Epithelial cell of proximal tubule (primary cell): Measurements from ENCODE around the gene IFITM2. TPM values are rescaled to one million over a fixed set of nuclear protein-coding genes. Genes with fewer than 3 reads are reported as not detected.
"Not testable (repeated sequence)": the region's sequence is repeated elsewhere in the genome, so short reads cannot be mapped to it uniquely, and the experiment has no call there.

Experiments
- DNase-seq: peaks from one replicate; pipeline ENCODE4 v3.0.0-alpha.2; 2011; ENCODE audit warnings: low read depth
- H3K4me3 ChIP-seq: 2 replicates; pipeline ENCODE4 v1.5.1; 2011; ENCODE audit warnings: low read depth, mild to moderate bottlenecking, low read length
- total RNA-seq: library from RNA; depleted of rRNA; stranded (reverse); fragments of >200 nt; gene quantifications from 2 replicates; pipeline ENCODE4 v1.2.3, GENCODE V29; 2015
- TF ChIP-seq, protein P1 (sequence below): conservative IDR thresholded peaks from 2 replicates; pipeline ENCODE4 v1.5.1; 2012; ENCODE audit warnings: low read depth, mild to moderate bottlenecking, low read length

Gene IFITM2
- total RNA-seq, 1 donor from 2014 or later = 177 TPM

DNA sequence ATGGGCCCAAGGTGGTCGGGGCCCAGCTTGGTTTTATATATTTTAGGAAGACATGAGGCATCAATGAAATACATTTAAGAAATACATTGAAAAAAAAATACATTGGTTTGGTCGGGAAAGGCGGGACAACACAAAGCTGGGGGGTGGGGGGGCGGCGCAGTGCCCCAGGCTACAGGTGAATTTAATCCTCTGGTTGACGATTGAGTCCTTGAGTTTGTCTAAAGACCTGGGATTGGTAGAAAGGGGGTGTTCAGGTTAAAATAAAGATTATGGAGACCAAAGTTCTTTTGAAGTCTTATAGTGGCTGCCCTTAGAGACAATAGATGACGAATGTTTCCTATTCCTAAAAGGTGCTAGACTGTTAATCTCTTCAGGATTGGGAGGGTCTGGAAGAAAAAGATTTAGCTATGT is 9.3 kb downstream of the IFITM2 start:
- peak overlapping the region; percentile 56 for H3K4me3 ChIP-seq
- TF ChIP-seq, protein P1, sequence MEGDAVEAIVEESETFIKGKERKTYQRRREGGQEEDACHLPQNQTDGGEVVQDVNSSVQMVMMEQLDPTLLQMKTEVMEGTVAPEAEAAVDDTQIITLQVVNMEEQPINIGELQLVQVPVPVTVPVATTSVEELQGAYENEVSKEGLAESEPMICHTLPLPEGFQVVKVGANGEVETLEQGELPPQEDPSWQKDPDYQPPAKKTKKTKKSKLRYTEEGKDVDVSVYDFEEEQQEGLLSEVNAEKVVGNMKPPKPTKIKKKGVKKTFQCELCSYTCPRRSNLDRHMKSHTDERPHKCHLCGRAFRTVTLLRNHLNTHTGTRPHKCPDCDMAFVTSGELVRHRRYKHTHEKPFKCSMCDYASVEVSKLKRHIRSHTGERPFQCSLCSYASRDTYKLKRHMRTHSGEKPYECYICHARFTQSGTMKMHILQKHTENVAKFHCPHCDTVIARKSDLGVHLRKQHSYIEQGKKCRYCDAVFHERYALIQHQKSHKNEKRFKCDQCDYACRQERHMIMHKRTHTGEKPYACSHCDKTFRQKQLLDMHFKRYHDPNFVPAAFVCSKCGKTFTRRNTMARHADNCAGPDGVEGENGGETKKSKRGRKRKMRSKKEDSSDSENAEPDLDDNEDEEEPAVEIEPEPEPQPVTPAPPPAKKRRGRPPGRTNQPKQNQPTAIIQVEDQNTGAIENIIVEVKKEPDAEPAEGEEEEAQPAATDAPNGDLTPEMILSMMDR = no peak
- no peak for DNase-seq

DNA sequence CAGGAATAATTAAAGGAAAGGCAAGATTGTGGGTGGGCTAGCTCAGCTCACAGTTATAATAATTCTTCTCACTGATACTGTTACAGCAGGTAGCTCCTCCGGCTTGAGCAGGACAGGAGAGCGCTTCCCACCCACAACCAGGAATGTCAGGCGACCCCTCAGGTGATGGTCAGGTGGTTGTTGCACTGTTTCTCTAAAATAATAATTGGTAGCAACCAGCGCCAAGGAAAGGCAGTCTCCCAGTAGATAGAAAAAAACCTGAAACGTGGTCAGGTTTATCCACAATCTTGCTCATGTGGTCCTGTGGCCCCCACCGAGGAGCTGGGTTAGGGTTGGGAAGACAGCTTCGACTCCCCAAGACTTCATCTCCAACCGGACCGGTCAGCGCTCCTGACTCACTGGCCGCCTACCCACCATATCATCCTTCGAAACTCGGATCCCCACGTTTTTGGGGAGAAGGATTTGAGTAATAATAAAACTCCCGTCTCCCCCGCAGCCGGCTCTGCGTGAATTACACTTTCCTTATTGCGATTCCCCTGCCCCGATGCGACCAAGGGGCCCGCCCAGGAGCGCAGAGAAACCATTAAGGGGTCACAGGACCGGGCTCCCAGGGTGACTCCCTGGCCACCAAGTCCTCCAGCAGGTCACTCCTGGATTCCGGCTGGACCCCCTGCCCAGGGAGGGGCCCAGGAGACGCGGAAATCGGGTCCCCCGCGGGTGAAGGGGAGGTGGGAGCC is 10.2 kb downstream of the IFITM2 start:
- H3K4me3 ChIP-seq, DNase-seq: not testable (repeated sequence)

DNA sequence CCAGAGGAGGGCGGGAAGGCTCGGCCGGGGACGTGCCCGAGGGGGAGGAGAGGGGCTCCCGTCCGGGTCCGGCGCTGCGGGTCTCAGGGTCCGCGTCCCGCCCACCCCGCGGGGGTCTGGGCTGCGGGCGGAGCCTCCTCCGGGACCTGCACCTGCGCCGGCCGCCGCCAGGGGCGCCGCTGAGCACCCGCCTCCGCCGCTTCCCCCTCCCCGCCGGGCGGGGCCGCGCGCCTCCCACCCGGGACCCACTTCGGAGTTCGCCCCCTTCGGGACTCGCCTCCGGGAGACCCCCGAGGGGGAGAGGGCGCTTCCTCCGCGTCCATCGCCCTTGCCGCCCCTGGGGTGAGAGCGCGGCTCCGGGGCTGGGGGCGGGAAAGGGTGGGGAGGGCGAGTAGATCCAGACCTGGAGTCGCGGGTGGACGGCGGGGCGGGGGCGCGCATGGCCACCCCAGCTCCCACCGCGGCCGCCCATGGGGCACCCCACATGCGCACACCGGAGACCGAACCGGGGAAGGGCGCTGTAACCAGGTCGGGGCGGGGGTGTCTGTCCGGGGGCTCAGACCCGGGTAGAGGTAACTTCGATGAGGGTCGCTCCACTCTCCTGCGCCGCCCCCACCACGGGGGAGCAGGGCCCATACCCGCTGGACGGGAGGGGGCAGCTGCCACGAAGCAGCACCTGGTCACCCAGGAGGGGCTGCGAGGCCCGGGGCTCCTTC is 10.9 kb downstream of the IFITM2 start:
- H3K4me3 ChIP-seq = peak overlapping the region; percentile 80

DNA sequence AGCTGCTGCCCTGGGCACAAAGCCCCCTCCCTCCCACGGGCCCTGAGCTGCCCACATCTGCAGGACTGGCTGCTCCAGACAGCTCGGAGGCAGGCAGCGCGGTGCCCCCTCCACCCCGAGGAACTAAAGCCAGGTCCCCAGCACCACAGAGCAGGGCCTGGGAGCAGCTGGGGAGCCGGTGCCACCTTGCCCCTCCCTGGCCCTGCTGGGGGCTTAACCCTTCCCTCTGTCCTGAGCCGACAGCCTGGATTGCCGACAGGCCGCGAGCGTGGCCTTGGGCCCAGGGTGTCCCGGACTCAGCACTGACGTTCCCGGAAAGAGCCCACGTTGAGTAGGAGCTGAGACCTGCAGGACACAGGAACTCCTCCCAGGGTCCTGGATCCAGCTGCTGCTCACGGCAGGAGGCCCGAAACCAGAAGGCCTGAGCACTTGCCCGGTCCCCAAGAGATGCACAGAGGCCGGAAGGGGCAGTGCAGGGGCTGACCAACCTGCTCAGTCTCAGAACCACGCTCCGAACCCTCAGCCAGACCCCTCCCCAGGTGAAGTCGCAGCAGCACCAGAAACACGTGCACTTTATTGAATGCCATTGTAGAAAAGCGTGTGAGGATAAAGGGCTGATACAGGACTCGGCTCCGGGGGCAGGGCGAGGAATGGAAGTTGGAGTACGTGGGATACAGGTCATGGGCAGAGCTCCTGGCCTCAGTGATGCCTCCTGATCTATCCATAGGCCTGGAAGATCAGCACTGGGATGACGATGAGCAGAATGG is 11.7 kb downstream of the IFITM2 start:
- H3K4me3 ChIP-seq = peak overlapping the region; percentile 80
- DNase-seq = not testable (repeated sequence)

More for the DNA sequence above, 10.9 kb downstream of the IFITM2 start:
- DNase-seq = not testable (repeated sequence)

DNA sequence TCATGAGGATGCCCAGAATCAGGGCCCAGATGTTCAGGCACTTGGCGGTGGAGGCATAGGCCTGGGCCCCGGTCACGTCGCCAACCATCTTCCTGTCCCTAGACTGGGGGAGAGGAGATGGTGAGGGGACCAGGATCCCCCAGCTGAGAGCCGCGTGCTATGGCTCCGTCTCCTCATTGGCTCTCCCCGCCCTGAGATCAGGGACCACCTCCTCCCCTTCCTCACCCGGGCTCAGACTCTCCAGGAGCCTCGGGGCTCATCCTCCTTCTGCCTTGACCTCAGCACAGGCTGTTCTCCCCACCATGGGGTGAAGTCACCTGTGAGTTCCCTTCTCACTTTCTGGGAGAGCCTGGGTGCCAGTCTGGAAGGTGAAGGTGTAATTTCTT is 12.3 kb downstream of the IFITM2 start:
- H3K4me3 ChIP-seq = peak overlapping the region; percentile 80
- not testable (repeated sequence) for DNase-seq

DNA sequence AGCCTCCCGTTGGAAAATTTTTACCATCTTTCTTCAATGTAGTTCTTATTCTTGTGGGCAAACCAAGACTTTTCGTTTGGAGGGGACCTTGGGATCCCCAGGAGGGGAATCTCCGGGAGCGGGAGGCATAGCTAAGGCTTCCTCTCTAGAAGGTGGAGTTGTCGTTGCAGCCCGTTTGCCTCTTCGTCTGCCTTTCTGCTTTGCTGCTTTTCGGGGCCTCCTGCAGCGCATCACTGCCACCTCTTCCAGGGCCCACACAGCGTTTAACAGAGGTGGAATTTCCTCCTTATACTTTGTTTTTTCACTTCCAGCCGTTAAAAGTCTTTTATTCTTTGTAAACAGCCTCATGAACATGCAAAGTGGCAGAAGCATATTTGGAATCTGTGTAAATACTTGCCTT is 16.5 kb downstream of the IFITM2 start:
- no peak for DNase-seq
- TF ChIP-seq, protein P1 = no peak
- no peak overlapping the region for H3K4me3 ChIP-seq

DNA sequence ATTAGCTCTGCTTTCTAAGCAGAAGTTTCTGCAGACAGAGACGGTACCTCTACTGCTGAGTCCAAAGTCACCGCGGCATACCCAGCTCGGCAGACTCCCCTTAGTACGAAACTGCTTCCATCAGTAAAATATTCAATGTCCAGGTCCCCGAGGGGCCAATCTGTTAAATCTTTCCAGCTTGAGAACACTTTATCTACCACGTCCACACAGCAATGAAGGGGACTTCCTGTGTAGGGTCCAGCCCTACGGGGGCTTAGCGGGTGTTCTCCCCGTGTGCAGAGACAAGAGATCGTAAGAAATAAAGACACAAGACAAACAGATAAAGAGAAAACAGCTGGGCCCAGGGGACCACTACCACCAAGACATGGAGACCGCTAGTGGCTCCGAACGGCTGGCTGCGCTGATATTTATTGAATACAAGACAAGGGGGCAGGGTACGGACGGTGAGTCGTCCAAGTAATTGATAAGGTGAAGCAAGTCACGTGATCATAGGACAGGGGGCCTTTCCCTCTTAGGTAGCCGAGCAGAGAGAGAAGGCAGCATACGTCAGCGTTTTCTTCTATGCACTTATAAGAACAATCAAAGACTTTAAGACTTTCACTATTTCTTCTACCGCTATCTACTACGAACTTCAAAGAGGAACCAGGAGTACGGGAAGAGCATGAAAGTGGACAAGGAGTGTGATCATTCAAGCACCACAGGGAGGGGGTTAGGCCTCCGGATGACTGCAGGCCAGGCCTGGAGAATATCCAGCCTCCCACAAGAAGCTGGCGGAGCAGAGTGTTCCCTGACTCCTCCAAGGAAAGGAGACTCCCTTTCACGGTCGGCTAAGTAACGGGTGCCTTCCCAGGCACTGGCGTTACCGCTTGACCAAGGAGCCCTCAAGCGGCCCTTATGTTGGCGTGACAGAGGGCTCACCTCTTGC is 17.2 kb downstream of the IFITM2 start:
- DNase-seq = not testable (repeated sequence)
- peak overlapping the region; percentile 10 for H3K4me3 ChIP-seq

DNA sequence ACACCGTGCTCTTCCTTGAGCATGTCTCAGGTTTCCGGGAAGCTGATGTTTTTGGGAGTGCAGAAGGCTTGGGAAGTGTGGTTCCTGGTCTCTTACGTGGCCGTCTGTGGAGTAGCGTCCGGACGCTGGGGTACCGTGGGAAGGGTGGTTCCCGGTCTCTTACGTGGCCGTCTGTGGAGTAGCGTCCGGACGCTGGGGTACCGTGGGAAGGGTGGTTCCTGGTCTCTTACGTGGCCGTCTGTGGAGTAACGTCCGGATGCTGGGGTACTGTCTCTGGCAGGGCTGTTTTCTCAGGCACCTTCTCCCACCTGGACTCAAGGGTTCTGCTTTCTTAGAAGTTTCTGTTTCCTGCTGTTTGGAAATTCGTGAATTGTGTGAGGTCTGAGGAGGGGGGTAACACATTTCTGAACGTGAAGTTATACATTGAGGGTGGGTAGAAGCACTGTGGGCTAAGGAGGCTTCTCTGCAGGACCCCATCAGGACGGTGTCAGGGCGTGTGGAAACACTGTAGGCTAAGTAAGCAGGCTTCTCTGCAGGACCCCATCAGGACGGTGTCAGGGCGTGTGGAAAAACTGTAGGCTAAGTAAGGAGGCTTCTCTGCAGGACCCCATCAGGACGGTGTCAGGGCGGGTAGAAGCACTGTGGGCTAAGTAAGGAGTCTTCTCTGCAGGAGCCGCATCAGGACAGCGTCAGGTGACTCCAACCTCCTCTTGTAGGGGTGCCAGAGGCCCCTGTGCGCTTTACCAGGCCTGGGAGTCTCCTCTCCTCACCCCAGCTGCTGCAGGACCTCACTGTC is 18.4 kb downstream of the IFITM2 start:
- H3K4me3 ChIP-seq = no peak overlapping the region
- TF ChIP-seq, protein P1 = no peak
- DNase-seq = no peak

DNA sequence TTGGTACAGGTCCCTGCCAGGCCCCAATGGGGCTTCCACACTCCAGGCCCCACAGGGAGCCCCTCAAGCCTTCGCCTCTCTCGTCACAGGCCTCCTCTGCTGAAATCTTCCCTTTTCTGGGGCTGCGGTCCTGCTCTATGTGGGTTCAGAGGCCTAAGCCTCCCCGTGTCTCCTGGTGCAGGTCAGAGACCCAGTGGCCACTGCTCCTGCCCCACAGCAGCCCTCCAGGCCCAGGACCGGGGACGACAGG is 18.9 kb downstream of the IFITM2 start:
- no peak for DNase-seq
- TF ChIP-seq, protein P1 = no peak

More for the DNA sequence above, 18.9 kb downstream of the IFITM2 start:
- H3K4me3 ChIP-seq = no peak overlapping the region
